GM12873 (cell line): Measurements from ENCODE around the gene ACRV1.

Experiments used
- CTCF ChIP-seq: IDR thresholded peaks from 2 replicates; pipeline ENCODE4 v1.5.1; 2012; ENCODE audit warnings: low read depth, mild to moderate bottlenecking, moderate library complexity, low read length, control low read depth; ENCODE audit not compliant: insufficient read depth; ENCODE audit errors: missing control alignments

The ACRV1 gene

GRCh38 chr11:125692887-125693286 lies 12.2 kb upstream of the ACRV1 start:
- TF ChIP-seq CTCF = no peak

- no peak for TF ChIP-seq CTCF
Observed at GRCh38 chr11:125690006-125690405, 9.4 kb upstream of the ACRV1 start.

GRCh38 chr11:125689274-125689859 lies 8.7 kb upstream of the ACRV1 start:
- TF ChIP-seq CTCF = no peak

GRCh38 chr11:125688632-125689031 lies 8.0 kb upstream of the ACRV1 start:
- TF ChIP-seq CTCF = no peak

- no peak for TF ChIP-seq CTCF
Observed at GRCh38 chr11:125688066-125688465, 7.4 kb upstream of the ACRV1 start.

- TF ChIP-seq CTCF = no peak
Observed at GRCh38 chr11:125685228-125685627, 4.6 kb upstream of the ACRV1 start.

GRCh38 chr11:125679837-125680236 lies 810 bp downstream of the ACRV1 start:
- no peak for TF ChIP-seq CTCF
